ENCODE results near the gene TLR9. TPM values are rescaled to one million over a fixed set of nuclear protein-coding genes. Genes with fewer than 3 reads are reported as not detected.
A peak's percentile ranks its signal among the peaks of the same experiment; 100 is the strongest.

Gene TLR9
- total RNA-seq, 2 donors from 2014 or later = 1.2 to 2.3 TPM

- Mint-ChIP-seq H3K4me3 (peak within 1 kb of the TSS; percentile 90 to 91), H3K4me1 (ENCODE audit: low read depth) (peaks cover 84% of the 10 kb centered on the region), H3K36me3 (ENCODE audit: insufficient read depth in 2 of 2) (peaks cover 21 to 35% of the 10 kb centered on the region in 2 donors), H3K27ac (peak within 1 kb of the TSS; percentile 82), H3K27me3 (ENCODE audit: low read depth) (no peaks in the 10 kb centered on the region), H3K9me3 (peaks cover 2 to 3% of the 10 kb centered on the region in 2 donors)
- peak; percentile 69 to 79 for DNase-seq
- ATAC-seq (replicated peaks in 1 of 2) = peak; percentile 45 to 50
These were observed 20.1 kb upstream of the TLR9 start, which contains the start of gene PPM1M for GRCh38 chr3:52245322-52246263. TSS of gene PPM1M (plus strand) at chr3:52245759. CDS start at chr3:52245825, 66 bp downstream.

- Mint-ChIP-seq H3K27me3 (ENCODE audit: low read depth) (no peaks in the 10 kb centered on the region), H3K9me3 (peaks cover 2 to 3% of the 10 kb centered on the region in 2 donors), H3K4me3 (peak overlapping the region; percentile 87 to 91), H3K4me1 (ENCODE audit: low read depth) (peaks cover 85% of the 10 kb centered on the region), H3K27ac (peak overlapping the region; percentile 70), H3K36me3 (ENCODE audit: insufficient read depth in 2 of 2) (peaks cover 31 to 36% of the 10 kb centered on the region in 2 donors)
- DNase-seq = peak; percentile 78
- ATAC-seq (replicated peaks in 1 of 2) = peak; percentile 31 to 41
These were observed 18.6 kb upstream of the TLR9 start for GRCh38 chr3:52243791-52244628.

GRCh38 chr3:52242039-52242438, 16.6 kb upstream of the TLR9 start:
- Mint-ChIP-seq H3K4me3 (peak overlapping the region; percentile 65 to 75), H3K27ac (peak overlapping the region; percentile 85), H3K36me3 (ENCODE audit: insufficient read depth in 2 of 2) (peaks cover 19 to 23% of the 10 kb centered on the region in 2 donors), H3K4me1 (ENCODE audit: low read depth) (peaks cover 80% of the 10 kb centered on the region), H3K9me3 (peaks cover 2 to 3% of the 10 kb centered on the region in 2 donors), H3K27me3 (ENCODE audit: low read depth) (no peaks in the 10 kb centered on the region)
- DNase-seq = no peak
- ATAC-seq (replicated peaks in 1 of 2) = no peak

- peak overlapping the region; percentile 88 to 98 for H3K4me3 Mint-ChIP-seq
- H3K27ac Mint-ChIP-seq = peak overlapping the region; percentile 97
- DNase-seq (no peak), ATAC-seq (replicated peaks in 1 of 2) (peak; percentile 6 to 24)
- peaks cover 82% of the 10 kb centered on the region for H3K4me1 Mint-ChIP-seq (ENCODE audit: low read depth)
- peaks cover 17 to 21% of the 10 kb centered on the region in 2 donors for H3K36me3 Mint-ChIP-seq (ENCODE audit: insufficient read depth in 2 of 2)
- peaks cover 2 to 3% of the 10 kb centered on the region in 2 donors for H3K9me3 Mint-ChIP-seq
- no peaks in the 10 kb centered on the region for H3K27me3 Mint-ChIP-seq (ENCODE audit: low read depth)
These were observed 15.5 kb upstream of the TLR9 start for GRCh38 chr3:52240886-52241370.

GRCh38 chr3:52240059-52240885, 14.8 kb upstream of the TLR9 start:
- peaks cover 2 to 3% of the 10 kb centered on the region in 2 donors for H3K9me3 Mint-ChIP-seq
- ATAC-seq (replicated peaks in 1 of 2) (peak; percentile 49 to 50), DNase-seq (peak; percentile 73 to 76)
- H3K4me3 Mint-ChIP-seq = peak overlapping the region; percentile 88 to 98
- peaks cover 17 to 21% of the 10 kb centered on the region in 2 donors for H3K36me3 Mint-ChIP-seq (ENCODE audit: insufficient read depth in 2 of 2)
- no peaks in the 10 kb centered on the region for H3K27me3 Mint-ChIP-seq (ENCODE audit: low read depth)
- H3K4me1 Mint-ChIP-seq (ENCODE audit: low read depth) = peaks cover 87% of the 10 kb centered on the region
- peak overlapping the region; percentile 97 for H3K27ac Mint-ChIP-seq

GRCh38 chr3:52238761-52239701, 13.6 kb upstream of the TLR9 start, which contains the start of gene TWF2:
TSS of gene TWF2 (minus strand) at chr3:52239158. CDS start at chr3:52239016, 142 bp downstream.
- ATAC-seq (replicated peaks in 1 of 2) (peak; percentile 70 to 71), DNase-seq (peak; percentile 89 to 94)
- Mint-ChIP-seq H3K27ac (peak within 1 kb of the TSS; percentile 97), H3K4me1 (ENCODE audit: low read depth) (peaks cover 83% of the 10 kb centered on the region), H3K9me3 (peaks cover 2 to 3% of the 10 kb centered on the region in 2 donors), H3K36me3 (ENCODE audit: insufficient read depth in 2 of 2) (peaks cover 17 to 21% of the 10 kb centered on the region in 2 donors), H3K4me3 (peak within 1 kb of the TSS; percentile 88 to 98), H3K27me3 (ENCODE audit: low read depth) (no peaks in the 10 kb centered on the region)

GRCh38 chr3:52238193-52238760, 12.8 kb upstream of the TLR9 start:
- DNase-seq (no peak), ATAC-seq (replicated peaks in 1 of 2) (no peak)
- Mint-ChIP-seq H3K36me3 (ENCODE audit: insufficient read depth in 2 of 2) (peaks cover 17 to 18% of the 10 kb centered on the region in 2 donors), H3K27ac (peak overlapping the region; percentile 44), H3K9me3 (peaks cover 0 to 2% of the 10 kb centered on the region in 2 donors), H3K4me3 (peak overlapping the region; percentile 88 to 98), H3K27me3 (ENCODE audit: low read depth) (no peaks in the 10 kb centered on the region), H3K4me1 (ENCODE audit: low read depth) (peaks cover 83% of the 10 kb centered on the region)

GRCh38 chr3:52237657-52238172, 12.3 kb upstream of the TLR9 start:
- peaks cover 13 to 17% of the 10 kb centered on the region in 2 donors for H3K36me3 Mint-ChIP-seq (ENCODE audit: insufficient read depth in 2 of 2)
- H3K27me3 Mint-ChIP-seq (ENCODE audit: low read depth) = no peaks in the 10 kb centered on the region
- DNase-seq (no peak), ATAC-seq (replicated peaks in 1 of 2) (no peak)
- peak overlapping the region; percentile 88 to 98 for H3K4me3 Mint-ChIP-seq
- peaks cover 84% of the 10 kb centered on the region for H3K4me1 Mint-ChIP-seq (ENCODE audit: low read depth)
- H3K9me3 Mint-ChIP-seq = no peaks in the 10 kb centered on the region
- no peak overlapping the region for H3K27ac Mint-ChIP-seq

GRCh38 chr3:52237006-52237656, 11.7 kb upstream of the TLR9 start:
- peak overlapping the region; percentile 88 to 98 for H3K4me3 Mint-ChIP-seq
- H3K36me3 Mint-ChIP-seq (ENCODE audit: insufficient read depth in 2 of 2) = peaks cover 14 to 17% of the 10 kb centered on the region in 2 donors
- DNase-seq (no peak), ATAC-seq (replicated peaks in 1 of 2) (no peak)
- no peaks in the 10 kb centered on the region for H3K9me3 Mint-ChIP-seq
- peak overlapping the region; percentile 43 for H3K27ac Mint-ChIP-seq
- no peaks in the 10 kb centered on the region for H3K27me3 Mint-ChIP-seq (ENCODE audit: low read depth)
- peaks cover 88% of the 10 kb centered on the region for H3K4me1 Mint-ChIP-seq (ENCODE audit: low read depth)

- Mint-ChIP-seq H3K9me3 (no peaks in the 10 kb centered on the region), H3K4me1 (ENCODE audit: low read depth) (peaks cover 88% of the 10 kb centered on the region), H3K27ac (peak overlapping the region; percentile 3), H3K27me3 (ENCODE audit: low read depth) (no peaks in the 10 kb centered on the region), H3K36me3 (ENCODE audit: insufficient read depth in 2 of 2) (peaks cover 13 to 14% of the 10 kb centered on the region in 2 donors), H3K4me3 (peak overlapping the region; percentile 19 to 29)
- ATAC-seq (replicated peaks in 1 of 2) (no peak), DNase-seq (no peak)
These were observed 11.0 kb upstream of the TLR9 start for GRCh38 chr3:52236424-52236886.

All from activated T-cell treated with anti-CD3 and anti-CD28 coated beads, Interleukin-2, amount 50 U/mL, for 72 hours (primary cell).